Fibroblast of lung (primary cell): ENCODE results near the gene PDZRN4. TPM values are rescaled to one million over a fixed set of nuclear protein-coding genes. Genes with fewer than 3 reads are reported as not detected.

Experiments
- DNase-seq, 2 donors: peaks; one replicate each; pipeline versions ENCODE4 v3.0.0 to v3.0.0-alpha.2; 2010; ENCODE audit warnings: low read depth in 2 of 2
- H2AFZ ChIP-seq: 2 replicates; pipeline ENCODE4 v1.5.1; 2012; ENCODE audit warnings: low read length, control low read depth, inconsistent platforms
- H3K27ac ChIP-seq: 2 replicates; pipeline ENCODE4 v1.5.1; 2011; ENCODE audit warnings: low read length, control low read depth; ENCODE audit not compliant: insufficient read depth
- H3K27me3 ChIP-seq: 2 replicates; pipeline ENCODE4 v1.5.1; 2011; ENCODE audit warnings: mild to moderate bottlenecking, low read length; ENCODE audit not compliant: control insufficient read depth, insufficient read depth
- H3K36me3 ChIP-seq: 2 replicates; pipeline ENCODE4 v1.5.1; 2011; ENCODE audit warnings: low read length; ENCODE audit not compliant: control insufficient read depth, insufficient read depth
- H3K4me1 ChIP-seq: 2 replicates; pipeline ENCODE4 v1.5.1; 2011; ENCODE audit warnings: low read length; ENCODE audit not compliant: control insufficient read depth, insufficient read depth; ENCODE audit errors: extremely low read depth
- H3K4me2 ChIP-seq: 2 replicates; pipeline ENCODE4 v1.5.1; 2011; ENCODE audit warnings: low read length, control low read depth; ENCODE audit not compliant: insufficient read depth; ENCODE audit errors: extremely low read depth
- H3K4me3 ChIP-seq, 4 experiments: fragments of 200-600 bp in 1 of 4; sonication (generic) in 1 of 4; replicated peaks in 1 of 4; 2 replicates each; pipeline ENCODE4 v1.5.1; 2011 to 2016; ENCODE audit warnings: low read length in 4 of 4, low read depth in 3 of 4, mild to moderate bottlenecking in 3 of 4, control low read depth in 2 of 4, inconsistent platforms in 1 of 4, mixed read lengths in 1 of 4; ENCODE audit not compliant: insufficient read depth in 1 of 4; ENCODE audit errors: control extremely low read depth in 1 of 4
- H3K79me2 ChIP-seq: 2 replicates; pipeline ENCODE4 v1.5.1; 2012; ENCODE audit warnings: mild to moderate bottlenecking, low read length, inconsistent platforms; ENCODE audit not compliant: control insufficient read depth, insufficient read depth
- H3K9ac ChIP-seq: 2 replicates; pipeline ENCODE4 v1.5.1; 2011; ENCODE audit warnings: mild to moderate bottlenecking, low read length, control low read depth; ENCODE audit not compliant: insufficient read depth
- H3K9me3 ChIP-seq: 2 replicates; pipeline ENCODE4 v1.5.1; 2012; ENCODE audit warnings: low read depth, low read length; ENCODE audit not compliant: control insufficient read depth, insufficient read depth
- H4K20me1 ChIP-seq: 2 replicates; pipeline ENCODE4 v1.5.1; 2011; ENCODE audit warnings: low read length; ENCODE audit not compliant: control insufficient read depth, insufficient read depth; ENCODE audit errors: extremely low read depth
- EZH2 ChIP-seq: IDR thresholded peaks from 2 replicates; pipeline ENCODE4 v1.5.1; 2012; ENCODE audit warnings: low read length, control low read depth, mild to moderate bottlenecking; ENCODE audit errors: missing control alignments
- polyA plus RNA-seq, 2 donors: library from polyadenylated mRNA; depleted of rRNA in 1 of 2; stranded (reverse) in 1 of 2; unstranded in 1 of 2; fragments of >200 nt; gene quantifications; 2 replicates each; pipeline ENCODE4 v1.2.1, GENCODE V29; 2011 to 2012; ENCODE audit warnings: missing spikeins in 1 of 2
- total RNA-seq: library from RNA; depleted of rRNA; stranded (reverse); fragments of >200 nt; gene quantifications from 2 replicates; pipeline ENCODE4 v1.2.1, GENCODE V29; 2014
- TF ChIP-seq, protein P1 (sequence below), 2 donors: IDR thresholded peaks in 1 of 2; conservative IDR thresholded peaks in 1 of 2; 1 replicate in 1 of 2; 2 replicates in 1 of 2; pipeline ENCODE4 v1.5.1; 2011 to 2012; ENCODE audit warnings: low read length in 2 of 2, control low read depth in 1 of 2, inconsistent platforms in 1 of 2, low read depth in 1 of 2, mild to moderate bottlenecking in 1 of 2

PDZRN4 gene
- total and polyA plus RNA-seq, 2 donors (not counting 1 experiment from before 2014, with no cell fraction given) = not detected

GRCh38 chr12:41509271-41510055, 321.3 kb downstream of the PDZRN4 start:
- H3K4me1 ChIP-seq = no peaks in the 10 kb centered on the region
- no peak overlapping the region for H3K27ac ChIP-seq
- no peak overlapping the region for H3K4me2 ChIP-seq

DNA sequence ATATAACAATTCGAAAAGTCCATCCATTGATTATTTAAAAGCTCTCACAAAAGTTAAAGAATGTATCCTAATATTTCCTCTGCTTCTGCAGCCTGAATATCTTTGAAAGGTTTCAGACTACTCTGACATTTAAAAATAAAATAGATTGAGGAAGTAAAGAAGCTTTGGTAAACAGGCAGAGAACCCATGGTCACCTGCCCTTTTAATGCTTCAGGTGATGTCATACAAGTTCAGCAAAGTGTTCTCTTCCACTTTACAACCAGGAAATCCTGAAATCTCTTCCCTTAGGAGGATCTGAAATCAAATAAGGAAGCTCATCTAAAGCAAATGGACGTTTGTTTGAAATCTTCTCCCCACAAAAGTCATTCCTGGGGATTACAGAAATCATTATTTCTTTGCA, 322.4 kb downstream of the PDZRN4 start:
- TF ChIP-seq, protein P1, sequence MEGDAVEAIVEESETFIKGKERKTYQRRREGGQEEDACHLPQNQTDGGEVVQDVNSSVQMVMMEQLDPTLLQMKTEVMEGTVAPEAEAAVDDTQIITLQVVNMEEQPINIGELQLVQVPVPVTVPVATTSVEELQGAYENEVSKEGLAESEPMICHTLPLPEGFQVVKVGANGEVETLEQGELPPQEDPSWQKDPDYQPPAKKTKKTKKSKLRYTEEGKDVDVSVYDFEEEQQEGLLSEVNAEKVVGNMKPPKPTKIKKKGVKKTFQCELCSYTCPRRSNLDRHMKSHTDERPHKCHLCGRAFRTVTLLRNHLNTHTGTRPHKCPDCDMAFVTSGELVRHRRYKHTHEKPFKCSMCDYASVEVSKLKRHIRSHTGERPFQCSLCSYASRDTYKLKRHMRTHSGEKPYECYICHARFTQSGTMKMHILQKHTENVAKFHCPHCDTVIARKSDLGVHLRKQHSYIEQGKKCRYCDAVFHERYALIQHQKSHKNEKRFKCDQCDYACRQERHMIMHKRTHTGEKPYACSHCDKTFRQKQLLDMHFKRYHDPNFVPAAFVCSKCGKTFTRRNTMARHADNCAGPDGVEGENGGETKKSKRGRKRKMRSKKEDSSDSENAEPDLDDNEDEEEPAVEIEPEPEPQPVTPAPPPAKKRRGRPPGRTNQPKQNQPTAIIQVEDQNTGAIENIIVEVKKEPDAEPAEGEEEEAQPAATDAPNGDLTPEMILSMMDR (conservative IDR thresholded peaks at IDR 0.05 in 1 of 2, IDR thresholded peaks at IDR 0.05 in 1 of 2; ENCODE audit: low read depth in 1 of 2, low read length in 2 of 2) = no peak
- no peak for TF ChIP-seq EZH2
- Histone ChIP-seq H3K27me3 (no peaks in the 10 kb centered on the region), H2AFZ (no peak overlapping the region), H3K4me2 (no peak overlapping the region), H3K4me1 (no peaks in the 10 kb centered on the region), H3K9ac (no peak overlapping the region), H3K27ac (no peak overlapping the region), H4K20me1 (no peaks in the 10 kb centered on the region), H3K4me3 (no peak overlapping the region), H3K79me2 (no peaks in the 10 kb centered on the region), H3K36me3 (no peaks in the 10 kb centered on the region), H3K9me3 (no peaks in the 10 kb centered on the region)
- no peak for DNase-seq

More at GRCh38 chr12:41509271-41510055, 321.3 kb downstream of the PDZRN4 start:
- no peak for TF ChIP-seq EZH2
- TF ChIP-seq, protein P1 (conservative IDR thresholded peaks at IDR 0.05 in 1 of 2, IDR thresholded peaks at IDR 0.05 in 1 of 2; ENCODE audit: low read depth in 1 of 2, low read length in 2 of 2) = no peak
- Histone ChIP-seq H3K9ac (no peak overlapping the region), H3K36me3 (no peaks in the 10 kb centered on the region), H3K27me3 (no peaks in the 10 kb centered on the region), H2AFZ (no peak overlapping the region), H4K20me1 (no peaks in the 10 kb centered on the region), H3K4me3 (no peak overlapping the region), H3K9me3 (no peaks in the 10 kb centered on the region), H3K79me2 (no peaks in the 10 kb centered on the region)
- no peak for DNase-seq

- H3K4me2 ChIP-seq = no peak overlapping the region
- TF ChIP-seq EZH2 = no peak
- no peak overlapping the region for H2AFZ ChIP-seq
- peak in 1 of 2 donors; percentile 66 for DNase-seq
- H3K27ac ChIP-seq = no peak overlapping the region
- H3K9me3 ChIP-seq = no peaks in the 10 kb centered on the region
- H3K4me1 ChIP-seq = no peaks in the 10 kb centered on the region
- no peaks in the 10 kb centered on the region for H3K36me3 ChIP-seq
- H4K20me1 ChIP-seq = no peaks in the 10 kb centered on the region
- no peaks in the 10 kb centered on the region for H3K79me2 ChIP-seq
- H3K9ac ChIP-seq = no peak overlapping the region
- no peaks in the 10 kb centered on the region for H3K27me3 ChIP-seq
- H3K4me3 ChIP-seq = no peak overlapping the region
Observed at GRCh38 chr12:41511247-41511646, 323.1 kb downstream of the PDZRN4 start.
